ENCODE results near the gene ACP4.

Gene ACP4

DNA sequence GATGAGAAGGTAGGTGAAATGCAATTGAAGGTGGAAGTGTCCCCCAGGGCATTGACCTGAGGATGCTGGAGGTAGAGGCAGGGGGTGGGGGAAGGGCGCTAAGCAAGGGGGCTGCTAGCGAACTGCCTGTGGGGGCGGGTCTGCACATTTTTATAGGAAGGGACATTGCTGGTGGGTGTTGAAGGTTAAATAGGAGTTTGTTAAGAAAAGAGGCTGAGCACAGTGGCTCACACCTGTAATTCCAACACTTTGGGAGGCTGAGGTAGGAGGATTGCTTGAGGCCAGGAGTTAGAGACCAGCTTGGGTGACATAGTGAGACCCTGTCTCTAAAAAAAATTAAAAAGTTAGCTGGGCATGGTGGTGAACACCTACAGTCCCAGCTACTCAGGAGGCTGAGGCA is 5.5 kb upstream of the ACP4 start:
- H3K9ac ChIP-seq (ENCODE audit: low read length) = no peak overlapping the region
- no peak overlapping the region for H3K4me3 ChIP-seq (ENCODE audit: low read length)

DNA sequence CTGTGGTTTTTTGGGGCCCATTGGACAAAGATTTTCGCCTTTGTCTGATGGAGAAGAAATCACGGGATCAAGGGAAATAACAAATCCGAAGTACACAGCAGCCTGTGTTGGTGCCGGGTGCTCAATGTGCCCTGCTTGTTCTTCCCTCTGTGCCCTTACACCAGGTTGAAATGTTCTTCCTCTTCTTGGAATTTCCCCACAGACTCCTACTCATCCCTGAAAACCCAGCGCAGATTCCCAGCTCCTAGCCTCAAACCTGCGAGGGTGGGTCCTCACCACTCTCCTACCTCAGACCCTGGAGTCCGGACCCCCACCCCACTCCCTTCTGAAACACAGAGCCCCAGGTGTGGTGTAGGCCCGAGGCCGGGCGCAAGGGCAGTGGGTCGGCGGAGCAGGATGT is 4.9 kb upstream of the ACP4 start:
- Histone ChIP-seq H3F3A (ENCODE audit: insufficient read depth, low read length) (no peaks in the 10 kb centered on the region), H3K9ac (ENCODE audit: low read length) (no peak overlapping the region), H3K36me3 (replicated peaks; ENCODE audit: insufficient read depth, low read length) (no peaks in the 10 kb centered on the region), H3K4me1 (ENCODE audit: low read length) (no peaks in the 10 kb centered on the region), H3K9me3 (replicated peaks; ENCODE audit: insufficient read depth, low read length) (no peaks in the 10 kb centered on the region), H4K20me1 (ENCODE audit: insufficient read depth, low read length) (no peaks in the 10 kb centered on the region), H2AFZ (ENCODE audit: low read length) (no peak overlapping the region), H3K79me2 (ENCODE audit: low read length) (no peaks in the 10 kb centered on the region), H3K4me3 (ENCODE audit: low read length) (no peak overlapping the region), H3K9me2 (replicated peaks; ENCODE audit: insufficient read depth, low read length) (no peaks in the 10 kb centered on the region), H3K4me2 (ENCODE audit: low read depth, low read length) (no peak overlapping the region), H3K27ac (ENCODE audit: low read length) (no peak overlapping the region), H3K27me3 (replicated peaks; ENCODE audit: insufficient read depth, low read length) (peaks cover 40% of the 10 kb centered on the region)
- no peak for DNase-seq
- TF ChIP-seq, protein P1, sequence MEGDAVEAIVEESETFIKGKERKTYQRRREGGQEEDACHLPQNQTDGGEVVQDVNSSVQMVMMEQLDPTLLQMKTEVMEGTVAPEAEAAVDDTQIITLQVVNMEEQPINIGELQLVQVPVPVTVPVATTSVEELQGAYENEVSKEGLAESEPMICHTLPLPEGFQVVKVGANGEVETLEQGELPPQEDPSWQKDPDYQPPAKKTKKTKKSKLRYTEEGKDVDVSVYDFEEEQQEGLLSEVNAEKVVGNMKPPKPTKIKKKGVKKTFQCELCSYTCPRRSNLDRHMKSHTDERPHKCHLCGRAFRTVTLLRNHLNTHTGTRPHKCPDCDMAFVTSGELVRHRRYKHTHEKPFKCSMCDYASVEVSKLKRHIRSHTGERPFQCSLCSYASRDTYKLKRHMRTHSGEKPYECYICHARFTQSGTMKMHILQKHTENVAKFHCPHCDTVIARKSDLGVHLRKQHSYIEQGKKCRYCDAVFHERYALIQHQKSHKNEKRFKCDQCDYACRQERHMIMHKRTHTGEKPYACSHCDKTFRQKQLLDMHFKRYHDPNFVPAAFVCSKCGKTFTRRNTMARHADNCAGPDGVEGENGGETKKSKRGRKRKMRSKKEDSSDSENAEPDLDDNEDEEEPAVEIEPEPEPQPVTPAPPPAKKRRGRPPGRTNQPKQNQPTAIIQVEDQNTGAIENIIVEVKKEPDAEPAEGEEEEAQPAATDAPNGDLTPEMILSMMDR (IDR thresholded peaks at IDR 0.05; ENCODE audit: low read length) = no peak
- TF ChIP-seq EZH2 (optimal IDR thresholded peaks at IDR 0.05; ENCODE audit: low read depth, low read length) (no peak), EZH2phosphoT487 (IDR thresholded peaks at IDR 0.05; ENCODE audit: low read length) (no peak)

More for the DNA sequence above, 5.5 kb upstream of the ACP4 start:
- Histone ChIP-seq H2AFZ (ENCODE audit: low read length) (no peak overlapping the region), H3K36me3 (replicated peaks; ENCODE audit: insufficient read depth, low read length) (no peaks in the 10 kb centered on the region), H3K9me2 (replicated peaks; ENCODE audit: insufficient read depth, low read length) (no peaks in the 10 kb centered on the region), H3K4me2 (ENCODE audit: low read depth, low read length) (no peak overlapping the region), H3K27ac (ENCODE audit: low read length) (no peak overlapping the region), H3K79me2 (ENCODE audit: low read length) (no peaks in the 10 kb centered on the region), H3F3A (ENCODE audit: insufficient read depth, low read length) (no peaks in the 10 kb centered on the region), H3K27me3 (replicated peaks; ENCODE audit: insufficient read depth, low read length) (peaks cover 46% of the 10 kb centered on the region), H4K20me1 (ENCODE audit: insufficient read depth, low read length) (no peaks in the 10 kb centered on the region), H3K4me1 (ENCODE audit: low read length) (no peaks in the 10 kb centered on the region), H3K9me3 (replicated peaks; ENCODE audit: insufficient read depth, low read length) (no peaks in the 10 kb centered on the region)
- TF ChIP-seq EZH2 (optimal IDR thresholded peaks at IDR 0.05; ENCODE audit: low read depth, low read length) (no peak), EZH2phosphoT487 (IDR thresholded peaks at IDR 0.05; ENCODE audit: low read length) (no peak)
- TF ChIP-seq, protein P1 (IDR thresholded peaks at IDR 0.05; ENCODE audit: low read length) = no peak
- DNase-seq = no peak

DNA sequence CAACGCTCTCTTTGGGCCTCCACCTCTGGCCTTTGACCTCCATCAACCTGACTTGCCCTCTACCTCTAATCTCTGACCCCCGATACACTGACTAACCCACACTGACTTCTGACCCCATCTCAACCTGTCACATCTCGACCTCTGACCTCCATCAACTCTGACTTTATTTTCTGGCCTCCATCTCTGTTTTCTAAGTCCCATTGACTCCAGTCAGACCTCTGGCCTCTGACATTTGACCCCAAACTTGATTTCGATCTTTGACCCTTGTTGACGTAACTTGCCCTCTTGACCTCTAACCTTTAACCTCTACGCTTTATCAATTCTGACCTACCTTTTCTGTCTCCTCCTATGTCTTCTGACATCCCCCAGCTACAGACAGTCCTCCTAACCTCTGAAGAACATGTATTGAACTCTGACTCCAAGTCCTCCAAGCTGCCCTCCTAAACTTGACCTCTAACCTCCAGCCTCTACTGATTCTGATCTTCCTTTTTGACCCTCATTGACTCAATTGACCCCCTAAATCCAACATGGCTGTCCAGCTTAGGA is 780 bp downstream of the ACP4 start:
- TF ChIP-seq EZH2phosphoT487 (IDR thresholded peaks at IDR 0.05; ENCODE audit: low read length) = no peak
- TF ChIP-seq, protein P1 (IDR thresholded peaks at IDR 0.05; ENCODE audit: low read length) = no peak
- no peak for TF ChIP-seq EZH2 (optimal IDR thresholded peaks at IDR 0.05; ENCODE audit: low read depth, low read length)
- Histone ChIP-seq H3K4me1 (ENCODE audit: low read length) (peaks cover 11% of the 10 kb centered on the region; the same call in 1 of the 2 replicates), H3K36me3 (replicated peaks; ENCODE audit: insufficient read depth, low read length) (no peaks in the 10 kb centered on the region), H4K20me1 (ENCODE audit: insufficient read depth, low read length) (no peaks in the 10 kb centered on the region), H3K4me3 (ENCODE audit: low read length) (no peak overlapping the region), H3K9me3 (replicated peaks; ENCODE audit: insufficient read depth, low read length) (no peaks in the 10 kb centered on the region), H2AFZ (ENCODE audit: low read length) (no peak overlapping the region), H3K79me2 (ENCODE audit: low read length) (no peaks in the 10 kb centered on the region), H3K9ac (ENCODE audit: low read length) (no peak overlapping the region), H3F3A (ENCODE audit: insufficient read depth, low read length) (peaks cover 17% of the 10 kb centered on the region), H3K27me3 (replicated peaks; ENCODE audit: insufficient read depth, low read length) (peaks cover 6% of the 10 kb centered on the region), H3K4me2 (ENCODE audit: low read depth, low read length) (no peak overlapping the region), H3K9me2 (replicated peaks; ENCODE audit: insufficient read depth, low read length) (no peaks in the 10 kb centered on the region), H3K27ac (ENCODE audit: low read length) (no peak overlapping the region)
- DNase-seq = no peak

Measured in MM.1S (cell line).